Small intestine (tissue), 7 donors: Measurements from ENCODE around the gene DMXL2. TPM values are rescaled to one million over a fixed set of nuclear protein-coding genes. Genes with fewer than 3 reads are reported as not detected.

Source experiments
- DNase-seq, 2 donors: peaks; one replicate each; pipeline versions ENCODE4 v3.0.0 to v3.0.0-alpha.2; 2013
- FAIRE-seq: peaks from 2 replicates; lab custom pipeline; 2012; peaks lifted over from hg19 to GRCh38; lab: Jason Lieb, UNC
- H3K27ac ChIP-seq, 3 donors: one replicate each; pipeline ENCODE4 v1.5.1; 2013; ENCODE audit warnings: low read length in 2 of 3, mild to moderate bottlenecking in 2 of 3, control low read depth in 1 of 3, inconsistent platforms in 1 of 3, low read depth in 1 of 3, moderate library complexity in 1 of 3
- H3K27me3 ChIP-seq, 3 donors: one replicate each; pipeline ENCODE4 v1.6.1; 2013; ENCODE audit warnings: low read length in 3 of 3, inconsistent platforms in 1 of 3; ENCODE audit not compliant: control insufficient read depth in 3 of 3, insufficient read depth in 3 of 3
- H3K36me3 ChIP-seq, 3 donors: one replicate each; pipeline ENCODE4 v1.6.1; 2013; ENCODE audit warnings: low read length in 3 of 3, inconsistent platforms in 1 of 3, low read depth in 1 of 3, mild to moderate bottlenecking in 1 of 3, moderate library complexity in 1 of 3; ENCODE audit not compliant: control insufficient read depth in 3 of 3, insufficient read depth in 2 of 3
- H3K4me1 ChIP-seq, 3 donors: one replicate each; pipeline ENCODE4 v1.6.1; 2013; ENCODE audit warnings: low read length in 2 of 3, inconsistent platforms in 1 of 3, low read depth in 1 of 3, mild to moderate bottlenecking in 1 of 3, moderate library complexity in 1 of 3; ENCODE audit not compliant: control insufficient read depth in 3 of 3, insufficient read depth in 2 of 3
- H3K4me3 ChIP-seq, 3 donors: one replicate each; pipeline ENCODE4 v1.5.1; 2013; ENCODE audit warnings: low read length in 3 of 3, control low read depth in 1 of 3, inconsistent platforms in 1 of 3, low read depth in 1 of 3, mild to moderate bottlenecking in 1 of 3, moderate library complexity in 1 of 3
- H3K9me3 ChIP-seq, 2 donors: one replicate each; pipeline ENCODE4 v1.6.1; 2013; ENCODE audit warnings: low read depth in 1 of 2, low read length in 1 of 2; ENCODE audit not compliant: control insufficient read depth in 2 of 2, insufficient read depth in 1 of 2
- WGBS, 3 donors: extraction: QIAGEN DNeasy Blood & Tissue Kit; methylation state at CpG; one replicate each; pipeline ENCODE4 v1.1.7; 2013; 5-methylcytosine and 5-hydroxymethylcytosine counted together
- polyA plus RNA-seq, 4 donors: library from polyadenylated mRNA; stranded (reverse) in 3 of 4; unstranded in 1 of 4; fragments of 200-250 nt in 3 of 4; fragments of 120-200 nt in 1 of 4; gene quantifications; one replicate each; pipeline versions ENCODE4 v1.2.1 to v1.2.3, GENCODE V29; 2013
- donor health status: healthy with polysubstance abuse.
- donor health status: control.
- donor health status: control.
- donor health status: Bipolar disorder and iron deficiency.
- donor health status: healthy.

The DMXL2 gene
- polyA plus RNA-seq, 4 donors, result 24.5 to 58.4 (median 42.6) TPM

GRCh38 chr15:51634591-51635198, 12.1 kb upstream of the DMXL2 start:
- no peak overlapping the region for H3K4me3 ChIP-seq
- FAIRE-seq (no peak), DNase-seq (no peak)
- no peaks in the 10 kb centered on the region for H3K36me3 ChIP-seq
- no peaks in the 10 kb centered on the region for H3K9me3 ChIP-seq
- no peaks in the 10 kb centered on the region for H3K27me3 ChIP-seq
- no peak overlapping the region for H3K27ac ChIP-seq
- WGBS, 3 donors, result 58 to 66% (median 60%) methylated on average over 3 of the region's 3 CpGs
- peaks cover 0 to 2% (median 0%) of the 10 kb centered on the region in 3 donors for H3K4me1 ChIP-seq

GRCh38 chr15:51629612-51630011, 7.0 kb upstream of the DMXL2 start:
- H3K4me1 ChIP-seq, result peaks cover 0 to 2% (median under 1%) of the 10 kb centered on the region in 3 donors
- no peak overlapping the region for H3K27ac ChIP-seq
- H3K9me3 ChIP-seq, result no peaks in the 10 kb centered on the region
- WGBS, 3 donors, result 73 to 81% (median 77%) methylated on average over 1 of the region's 1 CpG
- no peak overlapping the region for H3K4me3 ChIP-seq
- no peaks in the 10 kb centered on the region for H3K36me3 ChIP-seq
- no peaks in the 10 kb centered on the region for H3K27me3 ChIP-seq
- FAIRE-seq, result no peak
- DNase-seq, result no peak

GRCh38 chr15:51625236-51625635, 2.7 kb upstream of the DMXL2 start:
- H3K9me3 ChIP-seq, result no peaks in the 10 kb centered on the region
- no peak overlapping the region for H3K4me3 ChIP-seq
- no peaks in the 10 kb centered on the region for H3K36me3 ChIP-seq
- H3K4me1 ChIP-seq, result peaks cover 0 to 12% (median 5%) of the 10 kb centered on the region in 3 donors
- H3K27me3 ChIP-seq, result no peaks in the 10 kb centered on the region
- FAIRE-seq (no peak), DNase-seq (no peak)
- H3K27ac ChIP-seq, result no peak overlapping the region
- 59 to 76% (median 61%) methylated on average over 1 of the region's 1 CpG for WGBS, 3 donors

GRCh38 chr15:51624022-51624421, 1.5 kb upstream of the DMXL2 start:
- DNase-seq, result no peak
- Histone ChIP-seq H3K27me3 (no peaks in the 10 kb centered on the region), H3K4me1 (peaks cover 0 to 12% (median 5%) of the 10 kb centered on the region in 3 donors), H3K27ac (peak overlapping the region in 2 of 3 donors; percentile 87 to 88), H3K4me3 (no peak overlapping the region), H3K36me3 (no peaks in the 10 kb centered on the region), H3K9me3 (no peaks in the 10 kb centered on the region)
- no peak for FAIRE-seq
- WGBS, 3 donors, result 48 to 71% (median 68%) methylated on average over 4 of the region's 4 CpGs

- DNase-seq, result peak; percentile 82 to 91
- Histone ChIP-seq H3K27me3 (no peaks in the 10 kb centered on the region), H3K4me1 (peaks cover 0 to 12% (median 5%) of the 10 kb centered on the region in 3 donors), H3K9me3 (no peaks in the 10 kb centered on the region), H3K27ac (peak overlapping the region; percentile 83 to 88 (median 87)), H3K36me3 (no peaks in the 10 kb centered on the region), H3K4me3 (peak overlapping the region in 2 of 3 donors; percentile 89 to 95)
- 3 to 14% (median 8%) methylated on average over 8 of the region's 8 CpGs for WGBS, 3 donors
- no peak for FAIRE-seq
Observed at GRCh38 chr15:51623386-51623938, 891 bp upstream of the DMXL2 start.

- DNase-seq (peak; percentile 52 to 78), FAIRE-seq (no peak)
- Histone ChIP-seq H3K4me1 (peaks cover 0 to 12% (median 5%) of the 10 kb centered on the region in 3 donors), H3K27ac (peak overlapping the region; percentile 87 to 89 (median 88)), H3K27me3 (no peaks in the 10 kb centered on the region), H3K36me3 (no peaks in the 10 kb centered on the region), H3K4me3 (peak overlapping the region; percentile 47 to 95 (median 89)), H3K9me3 (no peaks in the 10 kb centered on the region)
- 0 to 1% (median 1%) methylated on average over 43 to 44 of the region's 44 CpGs for WGBS, 3 donors
Observed at GRCh38 chr15:51621936-51622603, 501 bp downstream of the DMXL2 start.

GRCh38 chr15:51621155-51621765, 1.3 kb downstream of the DMXL2 start:
- Histone ChIP-seq H3K27me3 (no peaks in the 10 kb centered on the region), H3K27ac (peak overlapping the region in 1 of 3 donors; percentile 88), H3K36me3 (no peaks in the 10 kb centered on the region), H3K4me1 (peaks cover 0 to 12% (median 5%) of the 10 kb centered on the region in 3 donors), H3K9me3 (no peaks in the 10 kb centered on the region), H3K4me3 (peak overlapping the region in 2 of 3 donors; percentile 89 to 95)
- no peak for DNase-seq
- FAIRE-seq, result no peak
- 40 to 50% (median 49%) methylated on average over 6 of the region's 6 CpGs for WGBS, 3 donors

- Histone ChIP-seq H3K4me3 (peak overlapping the region in 2 of 3 donors; percentile 5 to 9), H3K4me1 (peaks cover 0 to 12% (median 5%) of the 10 kb centered on the region in 3 donors), H3K9me3 (no peaks in the 10 kb centered on the region), H3K36me3 (no peaks in the 10 kb centered on the region), H3K27ac (peak overlapping the region in 2 of 3 donors; percentile 11 to 61), H3K27me3 (no peaks in the 10 kb centered on the region)
- no peak for FAIRE-seq
- no peak for DNase-seq
- 49 to 82% (median 79%) methylated on average over 4 of the region's 4 CpGs for WGBS, 3 donors
Observed at GRCh38 chr15:51620641-51621040, 1.9 kb downstream of the DMXL2 start.
